ENCODE measurements around the gene LHFPL3.
"Not testable (repeated sequence)": the region's sequence is repeated elsewhere in the genome, so short reads cannot be mapped to it uniquely, and the experiment has no call there.

The LHFPL3 gene

GRCh38 chr7:104328296-104328969 lies at the start of gene LHFPL3:
LHFPL3 (plus strand) TSS chr7:104328603.
- no peak within 1 kb of the TSS for H3K4me3 ChIP-seq (ENCODE audit: low read depth, low read length)
- TF ChIP-seq CTCF (IDR thresholded peaks at IDR 0.05; ENCODE audit: low read depth, low read length), result no peak
- no peak for DNase-seq (ENCODE audit: low read depth)

- DNase-seq (ENCODE audit: low read depth); H3K4me3 ChIP-seq (ENCODE audit: low read depth, low read length): not testable (repeated sequence)
Measured at GRCh38 chr7:104281685-104282084, 46.7 kb upstream of the LHFPL3 start.

- no peak for DNase-seq (ENCODE audit: low read depth)
- TF ChIP-seq MAX (IDR thresholded peaks at IDR 0.05; ENCODE audit: low read depth, low read length) (no peak), POLR2A (IDR thresholded peaks at IDR 0.05; ENCODE audit: extremely low read depth, insufficient read length) (no peak), MYC (IDR thresholded peaks at IDR 0.05; ENCODE audit: low read depth, low read length) (no peak)
- no peak overlapping the region for H3K4me3 ChIP-seq (ENCODE audit: low read depth, low read length)
Measured at GRCh38 chr7:104286839-104287238, 41.6 kb upstream of the LHFPL3 start.

GRCh38 chr7:104288137-104288536 lies 40.3 kb upstream of the LHFPL3 start:
- no peak overlapping the region for H3K4me3 ChIP-seq (ENCODE audit: low read depth, low read length)
- TF ChIP-seq MYC (IDR thresholded peaks at IDR 0.05; ENCODE audit: low read depth, low read length) (no peak), CTCF (IDR thresholded peaks at IDR 0.05; ENCODE audit: low read depth, low read length) (no peak), MAX (IDR thresholded peaks at IDR 0.05; ENCODE audit: low read depth, low read length) (no peak), POLR2A (IDR thresholded peaks at IDR 0.05; ENCODE audit: extremely low read depth, insufficient read length) (no peak)
- DNase-seq (ENCODE audit: low read depth), result no peak

GRCh38 chr7:104294291-104294690 lies 34.1 kb upstream of the LHFPL3 start:
- TF ChIP-seq MYC (IDR thresholded peaks at IDR 0.05; ENCODE audit: low read depth, low read length), result no peak
- TF ChIP-seq CTCF (IDR thresholded peaks at IDR 0.05; ENCODE audit: low read depth, low read length), result no peak
- TF ChIP-seq MAX (IDR thresholded peaks at IDR 0.05; ENCODE audit: low read depth, low read length), result no peak
- TF ChIP-seq POLR2A (IDR thresholded peaks at IDR 0.05; ENCODE audit: extremely low read depth, insufficient read length), result no peak
- no peak overlapping the region for H3K4me3 ChIP-seq (ENCODE audit: low read depth, low read length)
- no peak for DNase-seq (ENCODE audit: low read depth)

GRCh38 chr7:104296266-104296665 lies 32.1 kb upstream of the LHFPL3 start:
- no peak for TF ChIP-seq POLR2A (IDR thresholded peaks at IDR 0.05; ENCODE audit: extremely low read depth, insufficient read length)
- TF ChIP-seq MAX (IDR thresholded peaks at IDR 0.05; ENCODE audit: low read depth, low read length), result no peak
- TF ChIP-seq MYC (IDR thresholded peaks at IDR 0.05; ENCODE audit: low read depth, low read length), result no peak
- no peak for TF ChIP-seq CTCF (IDR thresholded peaks at IDR 0.05; ENCODE audit: low read depth, low read length)
- H3K4me3 ChIP-seq (ENCODE audit: low read depth, low read length), result no peak overlapping the region
- DNase-seq (ENCODE audit: low read depth), result no peak

GRCh38 chr7:104296900-104297299 lies 31.5 kb upstream of the LHFPL3 start:
- no peak for DNase-seq (ENCODE audit: low read depth)
- TF ChIP-seq POLR2A (IDR thresholded peaks at IDR 0.05; ENCODE audit: extremely low read depth, insufficient read length), result no peak
- H3K4me3 ChIP-seq (ENCODE audit: low read depth, low read length), result no peak overlapping the region
